HT-29 (cell line): Measurements from ENCODE around the gene HAPLN2. TPM values are rescaled to one million over a fixed set of nuclear protein-coding genes. Genes with fewer than 3 reads are reported as not detected.
A peak's percentile ranks its signal among the peaks of the same experiment; 100 is the strongest.

Source experiments
- DNase-seq: peaks from one replicate; pipeline ENCODE4 v3.0.0-alpha.2; 2015; ENCODE audit warnings: low spot score
- total RNA-seq: library from RNA; depleted of rRNA; stranded (reverse); fragments of >200 nt; shearing (Covaris generic); gene quantifications from 2 replicates; pipeline ENCODE4 v1.2.3, GENCODE V29; 2014

Gene HAPLN2
- total RNA-seq, 1 experiment from 2014 or later: 0.10 TPM

DNA sequence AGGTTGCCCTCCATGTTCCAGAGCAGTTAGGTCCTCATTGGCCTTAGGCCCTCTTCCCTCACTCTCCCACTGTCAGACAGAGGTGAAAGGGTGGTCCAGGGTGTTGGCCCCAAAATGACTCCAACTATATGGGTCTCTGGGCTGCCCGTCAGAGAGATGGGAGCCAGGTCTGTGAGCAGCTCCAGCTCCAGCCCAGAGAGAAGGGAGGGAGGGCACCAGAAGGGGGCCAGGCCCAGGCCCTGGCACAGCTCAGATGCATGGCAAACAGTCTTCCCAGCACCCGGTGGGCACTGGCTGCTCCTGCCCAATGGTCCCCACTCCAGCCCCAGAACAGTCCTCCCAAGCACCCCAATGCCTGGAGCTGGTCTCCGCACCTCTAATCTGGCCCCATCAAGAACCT is 24.9 kb downstream of the HAPLN2 start:
- DNase-seq: no peak

DNA sequence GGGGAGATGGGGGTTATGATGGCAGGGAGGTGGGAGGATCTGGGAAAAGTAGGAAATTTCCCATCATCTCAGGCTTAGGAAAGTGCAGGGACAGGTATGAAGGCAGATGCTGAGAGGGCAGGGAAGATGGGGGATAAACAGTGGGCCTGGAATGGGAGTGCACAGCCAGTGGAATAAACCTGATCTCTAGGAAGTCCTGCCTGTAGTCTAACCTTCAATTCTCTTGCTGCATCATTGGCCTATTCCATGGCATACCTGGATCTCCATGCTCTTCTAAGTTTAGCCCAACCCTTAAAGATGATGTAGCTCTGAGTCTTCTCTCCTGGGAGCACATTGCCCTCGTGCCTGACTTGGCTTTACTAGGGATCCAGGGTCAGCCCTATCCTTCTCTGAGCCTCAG is 25.4 kb downstream of the HAPLN2 start:
- no peak for DNase-seq

DNA sequence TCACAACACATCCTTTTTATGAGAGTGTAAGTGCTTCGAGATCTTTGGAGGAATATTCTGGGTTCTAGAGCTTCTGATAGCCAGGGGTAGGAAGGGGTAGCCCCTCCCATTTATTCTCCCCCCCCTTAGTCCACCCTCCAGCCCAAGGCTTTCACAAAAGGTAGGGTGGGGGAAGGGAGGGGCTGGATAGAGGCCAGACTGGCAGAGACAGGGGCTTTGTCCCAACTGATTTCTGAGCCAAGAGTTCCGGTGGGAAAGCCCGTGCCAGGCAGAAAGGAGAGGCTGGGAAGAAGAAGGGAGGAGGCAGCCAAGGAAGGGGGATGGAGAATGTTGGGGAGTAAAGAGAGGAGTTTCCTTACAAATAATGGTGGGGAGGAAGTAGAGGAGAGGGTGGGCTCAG is 25.8 kb downstream of the HAPLN2 start:
- no peak for DNase-seq

- no peak for DNase-seq
Observed at GRCh38 chr1:156645666-156646065, 26.5 kb downstream of the HAPLN2 start.

- no peak for DNase-seq
Observed at GRCh38 chr1:156646738-156647211, 27.6 kb downstream of the HAPLN2 start.

DNA sequence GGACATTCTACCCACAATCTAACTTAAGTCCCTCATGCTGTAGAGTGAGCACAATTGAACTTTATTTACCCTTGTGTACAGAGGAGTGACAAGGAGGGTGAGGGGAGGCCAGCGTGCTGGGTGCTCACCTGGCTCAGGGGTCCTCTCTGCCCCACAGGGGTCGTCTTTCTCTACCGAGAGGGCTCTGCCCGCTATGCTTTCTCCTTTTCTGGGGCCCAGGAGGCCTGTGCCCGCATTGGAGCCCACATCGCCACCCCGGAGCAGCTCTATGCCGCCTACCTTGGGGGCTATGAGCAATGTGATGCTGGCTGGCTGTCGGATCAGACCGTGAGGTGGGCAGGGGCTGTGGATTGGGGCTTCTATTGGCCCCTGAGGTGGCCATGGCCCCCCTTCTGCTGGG is 28.1 kb downstream of the HAPLN2 start:
- DNase-seq: no peak

DNA sequence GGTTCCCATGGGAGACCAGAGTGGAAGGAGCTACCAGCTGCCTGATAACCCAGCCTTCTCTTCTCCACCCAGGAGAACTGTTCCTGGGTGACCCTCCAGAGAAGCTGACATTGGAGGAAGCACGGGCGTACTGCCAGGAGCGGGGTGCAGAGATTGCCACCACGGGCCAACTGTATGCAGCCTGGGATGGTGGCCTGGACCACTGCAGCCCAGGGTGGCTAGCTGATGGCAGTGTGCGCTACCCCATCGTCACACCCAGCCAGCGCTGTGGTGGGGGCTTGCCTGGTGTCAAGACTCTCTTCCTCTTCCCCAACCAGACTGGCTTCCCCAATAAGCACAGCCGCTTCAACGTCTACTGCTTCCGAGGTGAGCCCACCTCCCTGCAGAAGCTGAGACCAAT is 29.3 kb downstream of the HAPLN2 start:
- no peak for DNase-seq

- DNase-seq: no peak
Observed at GRCh38 chr1:156648951-156649350, 29.7 kb downstream of the HAPLN2 start.

- DNase-seq: no peak
Observed at GRCh38 chr1:156652131-156652991, 33.1 kb downstream of the HAPLN2 start.

- DNase-seq: no peak
Observed at GRCh38 chr1:156652992-156653355, 33.8 kb downstream of the HAPLN2 start.

GRCh38 chr1:156654700-156655099 is 35.5 kb downstream of the HAPLN2 start:
- DNase-seq: no peak

DNA sequence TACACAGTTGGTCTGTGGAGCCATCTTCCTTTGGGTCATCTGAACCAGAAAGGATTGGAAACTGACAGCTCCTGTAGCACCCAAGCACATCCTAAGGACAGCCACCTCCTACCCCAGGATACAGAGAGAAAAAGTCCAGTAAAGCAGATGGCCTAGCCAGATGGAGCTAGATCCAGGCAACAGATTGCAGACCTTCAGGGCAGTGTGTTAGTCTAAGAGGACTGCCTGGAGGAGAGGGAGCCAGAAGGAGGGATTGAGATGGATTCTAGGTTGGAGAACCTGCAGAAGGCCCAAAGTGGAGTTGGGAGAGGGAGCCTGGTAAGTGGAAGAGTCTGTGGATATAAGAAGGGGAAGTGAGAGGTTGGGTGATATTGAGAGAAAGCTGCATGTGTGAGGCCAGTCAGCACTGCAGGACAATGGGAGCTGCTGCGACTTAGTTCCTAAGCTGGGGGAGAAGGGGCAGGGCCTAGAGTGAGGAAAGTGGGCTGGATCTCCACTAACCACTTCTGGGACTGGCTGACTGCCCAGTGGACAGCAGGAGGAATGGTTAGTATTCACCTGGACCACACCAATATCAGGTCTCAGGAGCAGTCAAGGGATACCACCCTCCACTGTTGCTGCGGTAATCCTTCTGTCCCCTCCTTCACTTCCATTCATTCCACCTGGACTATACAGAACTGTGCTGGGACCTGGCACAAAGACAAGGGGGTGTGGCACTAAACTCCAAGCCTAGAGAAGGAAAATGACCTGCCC is 36.1 kb downstream of the HAPLN2 start:
- DNase-seq: no peak

DNA sequence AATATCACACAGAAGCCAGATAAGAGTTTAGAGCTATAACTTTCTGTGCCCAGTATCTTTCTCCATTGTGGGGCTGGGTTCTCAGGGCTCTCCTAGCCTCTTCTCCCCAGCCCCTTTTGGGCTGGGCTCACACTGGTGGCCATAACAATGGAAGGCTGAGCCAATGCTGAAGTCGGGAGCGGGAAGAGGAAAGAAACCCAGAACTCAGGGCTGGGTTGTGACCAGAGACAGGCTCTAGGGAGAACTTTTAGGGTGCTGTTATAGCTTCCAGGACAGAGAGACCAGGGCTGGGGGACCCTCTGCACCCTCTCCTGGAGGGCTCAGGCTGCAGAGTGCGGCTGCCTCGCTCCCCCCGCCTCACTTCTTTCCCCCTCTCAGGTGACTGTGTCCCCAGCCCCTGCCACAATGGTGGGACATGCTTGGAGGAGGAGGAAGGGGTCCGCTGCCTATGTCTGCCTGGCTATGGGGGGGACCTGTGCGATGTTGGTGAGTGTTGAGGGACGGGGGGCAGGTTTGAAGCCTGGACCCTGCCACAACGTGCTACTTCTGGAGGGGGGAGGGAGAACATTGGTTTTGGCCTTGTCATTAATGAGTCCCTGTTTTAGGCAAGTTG is 36.8 kb downstream of the HAPLN2 start:
- DNase-seq: no peak

- DNase-seq: peak; percentile 77
Observed at GRCh38 chr1:156656806-156657740, 37.9 kb downstream of the HAPLN2 start.

DNA sequence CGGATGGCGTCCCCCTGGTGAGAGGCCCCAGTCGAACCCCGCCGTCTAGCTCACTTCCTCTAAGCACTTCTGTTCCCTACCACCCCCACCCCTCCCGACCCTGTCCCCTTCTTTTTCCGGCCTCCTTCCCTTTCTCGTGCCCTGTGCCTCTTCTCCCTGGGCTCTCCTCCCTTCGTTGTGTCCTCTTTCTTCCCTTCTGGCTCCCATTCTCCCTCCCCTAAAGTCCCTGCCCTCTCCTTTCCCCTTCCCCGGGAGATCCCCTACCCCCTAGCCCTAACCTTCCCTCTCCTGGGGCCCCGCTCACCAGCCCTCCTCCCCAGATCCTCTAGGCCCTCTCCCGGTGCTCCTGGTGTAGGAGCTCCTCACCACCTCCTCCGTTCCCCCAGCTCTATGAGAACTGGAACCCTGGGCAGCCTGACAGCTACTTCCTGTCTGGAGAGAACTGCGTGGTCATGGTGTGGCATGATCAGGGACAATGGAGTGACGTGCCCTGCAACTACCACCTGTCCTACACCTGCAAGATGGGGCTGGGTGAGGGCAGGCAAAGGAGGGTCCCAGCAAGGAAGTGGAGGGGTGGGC is 38.6 kb downstream of the HAPLN2 start:
- DNase-seq: no peak

DNA sequence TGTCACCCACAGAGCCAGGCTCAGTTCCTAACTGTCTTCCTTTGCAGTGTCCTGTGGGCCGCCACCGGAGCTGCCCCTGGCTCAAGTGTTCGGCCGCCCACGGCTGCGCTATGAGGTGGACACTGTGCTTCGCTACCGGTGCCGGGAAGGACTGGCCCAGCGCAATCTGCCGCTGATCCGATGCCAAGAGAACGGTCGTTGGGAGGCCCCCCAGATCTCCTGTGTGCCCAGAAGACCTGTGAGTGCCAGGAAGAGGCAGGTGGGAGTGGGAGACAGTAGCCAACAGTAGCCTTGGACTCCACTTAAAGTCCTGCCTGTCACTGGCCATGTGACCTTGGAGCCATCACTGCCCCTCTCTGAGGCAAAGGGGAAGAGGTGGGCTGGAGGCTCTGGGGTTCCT is 39.3 kb downstream of the HAPLN2 start:
- DNase-seq: no peak

DNA sequence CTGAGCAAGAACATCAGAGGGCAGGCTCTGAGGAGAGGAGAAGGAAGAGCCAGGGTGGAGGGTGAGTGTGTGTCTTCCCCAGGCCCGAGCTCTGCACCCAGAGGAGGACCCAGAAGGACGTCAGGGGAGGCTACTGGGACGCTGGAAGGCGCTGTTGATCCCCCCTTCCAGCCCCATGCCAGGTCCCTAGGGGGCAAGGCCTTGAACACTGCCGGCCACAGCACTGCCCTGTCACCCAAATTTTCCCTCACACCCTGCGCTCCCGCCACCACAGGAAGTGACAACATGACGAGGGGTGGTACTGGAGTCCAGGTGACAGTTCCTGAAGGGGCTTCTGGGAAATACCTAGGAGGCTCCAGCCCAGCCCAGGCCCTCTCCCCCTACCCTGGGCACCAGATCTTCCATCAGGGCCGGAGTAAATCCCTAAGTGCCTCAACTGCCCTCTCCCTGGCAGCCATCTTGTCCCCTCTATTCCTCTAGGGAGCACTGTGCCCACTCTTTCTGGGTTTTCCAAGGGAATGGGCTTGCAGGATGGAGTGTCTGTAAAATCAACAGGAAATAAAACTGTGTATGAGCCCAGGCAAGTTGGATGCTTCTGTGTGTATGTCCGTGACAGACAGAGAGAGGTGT is 39.8 kb downstream of the HAPLN2 start:
- DNase-seq: no peak

- no peak for DNase-seq
Observed at GRCh38 chr1:156659661-156659987, 40.4 kb downstream of the HAPLN2 start.

- peak; percentile 97 for DNase-seq
Observed at GRCh38 chr1:156659988-156660751, 41.0 kb downstream of the HAPLN2 start.

DNA sequence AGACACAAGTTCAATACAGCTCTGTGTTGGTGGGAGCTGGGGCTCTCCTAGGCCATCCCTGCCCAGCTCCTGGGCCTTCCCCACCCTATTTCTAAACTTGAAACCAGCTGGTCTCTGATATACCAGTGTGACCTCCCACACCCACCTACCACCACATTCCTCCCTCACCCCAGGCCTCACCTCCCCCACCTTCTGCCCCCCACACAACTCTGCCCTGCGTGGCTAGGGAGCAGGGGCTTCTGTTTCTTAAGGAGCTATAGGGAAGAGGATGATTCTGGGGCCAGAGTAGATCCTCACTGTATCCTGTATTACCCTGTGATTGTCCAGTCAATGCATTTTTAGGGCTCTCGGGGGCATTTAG is 41.5 kb downstream of the HAPLN2 start:
- no peak for DNase-seq
